ENCODE data around the gene TMEM119. TPM values are rescaled to one million over a fixed set of nuclear protein-coding genes. Genes with fewer than 3 reads are reported as not detected.
A peak's percentile ranks its signal among the peaks of the same experiment; 100 is the strongest.

The TMEM119 gene
- total and polyA plus RNA-seq, 10 of the 15 experiments (the other 5 are each of a cell fraction or from before 2014, with no cell fraction given): 0.11 to 0.44 (median 0.19) TPM; not detected in 5

GRCh38 chr12:108599948-108600701 is 2.2 kb upstream of the TMEM119 start:
- CTCF ChIA-PET: interaction anchor here (0.5 to 1.4 kb wide), 3 partner anchors 15 to 18 kb away, joined by 3 read pairs; no protein-coding TSS in a partner anchor
- Histone ChIP-seq H3K27ac (ENCODE audit: control insufficient read depth, insufficient read depth) (no peak overlapping the region), H4K20me1 (ENCODE audit: control insufficient read depth, insufficient read depth) (no peaks in the 10 kb centered on the region), H3K4me1 (ENCODE audit: control insufficient read depth, insufficient read depth, low read length) (no peaks in the 10 kb centered on the region), H3K27me3 (replicated peaks in 1 of 2; ENCODE audit: control insufficient read depth in 2 of 2, insufficient read depth in 2 of 2, low read length in 1 of 2) (no peaks in the 10 kb centered on the region), H3K9me3 (replicated peaks; ENCODE audit: control insufficient read depth, insufficient read depth, low read length) (no peaks in the 10 kb centered on the region), H2AFZ (ENCODE audit: control insufficient read depth, low read depth, low read length) (no peak overlapping the region), H3K79me2 (ENCODE audit: control insufficient read depth, insufficient read depth, low read length) (no peaks in the 10 kb centered on the region), H3K36me3 (ENCODE audit: control insufficient read depth in 2 of 2, insufficient read depth in 2 of 2, low read length in 1 of 2) (no peaks in the 10 kb centered on the region), H3K4me2 (ENCODE audit: control insufficient read depth, insufficient read depth) (no peak overlapping the region), H3K4me3 (no peak overlapping the region), H3K9ac (ENCODE audit: control insufficient read depth, insufficient read depth, low read length) (no peak overlapping the region)
- in situ Hi-C loops (cut with MboI) (no loop called here), intact Hi-C loops (cut with micrococcal nuclease; ENCODE audit: unreplicated experiment) (loop anchor here (5.0 kb wide), 1 partner anchor 683 kb away; no protein-coding TSS in a partner anchor)
- TF ChIP-seq ZZZ3 (IDR thresholded peaks at IDR 0.05; ENCODE audit: control insufficient read depth, insufficient read length, low read depth) (no peak), ZNF24 (IDR thresholded peaks at IDR 0.05) (peak; percentile 89)
- RAD21 ChIA-PET (ENCODE audit: unreplicated experiment): interaction anchor here (1.5 kb wide), 1 partner anchor 17 kb away, joined by 5 read pairs; no protein-coding TSS in a partner anchor
- SMC1A ChIA-PET (ENCODE audit: uncharacterized antibody, unreplicated experiment): interaction anchor here (0.7 to 1.1 kb wide), 3 partner anchors 18 to 64 kb away, joined by 4 read pairs; no protein-coding TSS in a partner anchor
- POLR2A ChIA-PET: no interaction called here
- no TSS peak for BruUV-seq (replicated peaks)
- DNase-seq (ENCODE audit: low read depth, low spot score): no peak
- no peak for FAIRE-seq
- no peak for ATAC-seq
- WGBS (ENCODE audit: insufficient coverage, insufficient replicate concordance, low lambda C conversion rate, missing lambda C conversion rate): 62% methylated on average over 10 of the region's 10 CpGs

- CTCF ChIA-PET: no interaction called here
- BruUV-seq (replicated peaks): no TSS peak
- SMC1A ChIA-PET (ENCODE audit: uncharacterized antibody, unreplicated experiment): no interaction called here
- Histone ChIP-seq H3K9ac (ENCODE audit: control insufficient read depth, insufficient read depth, low read length) (no peak overlapping the region), H4K20me1 (ENCODE audit: control insufficient read depth, insufficient read depth) (no peaks in the 10 kb centered on the region), H3K79me2 (ENCODE audit: control insufficient read depth, insufficient read depth, low read length) (no peaks in the 10 kb centered on the region), H3K9me3 (replicated peaks; ENCODE audit: control insufficient read depth, insufficient read depth, low read length) (no peaks in the 10 kb centered on the region), H2AFZ (ENCODE audit: control insufficient read depth, low read depth, low read length) (no peak overlapping the region), H3K4me3 (no peak overlapping the region), H3K36me3 (ENCODE audit: control insufficient read depth in 2 of 2, insufficient read depth in 2 of 2, low read length in 1 of 2) (no peaks in the 10 kb centered on the region), H3K4me2 (ENCODE audit: control insufficient read depth, insufficient read depth) (no peak overlapping the region), H3K27me3 (replicated peaks in 1 of 2; ENCODE audit: control insufficient read depth in 2 of 2, insufficient read depth in 2 of 2, low read length in 1 of 2) (no peaks in the 10 kb centered on the region), H3K27ac (ENCODE audit: control insufficient read depth, insufficient read depth) (no peak overlapping the region), H3K4me1 (ENCODE audit: control insufficient read depth, insufficient read depth, low read length) (no peaks in the 10 kb centered on the region)
- intact Hi-C loops (cut with micrococcal nuclease; ENCODE audit: unreplicated experiment): no loop called here
- in situ Hi-C loops (cut with MboI): no loop called here
- 55% methylated on average over 6 of the region's 6 CpGs for WGBS (ENCODE audit: insufficient coverage, insufficient replicate concordance, low lambda C conversion rate, missing lambda C conversion rate)
- POLR2A ChIA-PET: no interaction called here
- no peak for DNase-seq (ENCODE audit: low read depth, low spot score)
- TF ChIP-seq EP300 (IDR thresholded peaks at IDR 0.05; ENCODE audit: borderline replicate concordance in 1 of 2, control insufficient read depth in 1 of 2, low read depth in 2 of 2, low read length in 2 of 2): no peak
- TF ChIP-seq USF1 (IDR thresholded peaks at IDR 0.05; ENCODE audit: borderline replicate concordance, extremely low read length, insufficient read depth, low read depth, low read length): no peak
- no peak for TF ChIP-seq ZNF274 (IDR thresholded peaks at IDR 0.05; ENCODE audit: insufficient read depth, insufficient read length)
- no peak for TF ChIP-seq PRDM15 (CRISPR knock-in tag; IDR thresholded peaks at IDR 0.05)
- no peak for FAIRE-seq
- RAD21 ChIA-PET (ENCODE audit: unreplicated experiment): no interaction called here
- ATAC-seq: no peak
Observed at GRCh38 chr12:108599541-108599940, 1.7 kb upstream of the TMEM119 start.

Measured in GM12878 (cell line).